Fibroblast of pulmonary artery (primary cell): ENCODE results near the gene TGM2.
A peak's percentile ranks its signal among the peaks of the same experiment; 100 is the strongest.

ENCODE experiments used
- DNase-seq: peaks from one replicate; pipeline ENCODE4 v3.0.0-alpha.2; 2010; ENCODE audit warnings: low read depth
- H3K4me3 ChIP-seq: replicated peaks from 2 replicates; pipeline ENCODE4 v1.5.1; 2011; ENCODE audit warnings: low read depth, mild to moderate bottlenecking, control low read depth, low read length, moderate library complexity
- TF ChIP-seq, protein P1 (sequence below): IDR thresholded peaks from 2 replicates; pipeline ENCODE4 v1.5.1; 2011; ENCODE audit warnings: mild to moderate bottlenecking, control low read depth, low read length, inconsistent platforms; ENCODE audit errors: missing control alignments

TGM2 gene

DNA sequence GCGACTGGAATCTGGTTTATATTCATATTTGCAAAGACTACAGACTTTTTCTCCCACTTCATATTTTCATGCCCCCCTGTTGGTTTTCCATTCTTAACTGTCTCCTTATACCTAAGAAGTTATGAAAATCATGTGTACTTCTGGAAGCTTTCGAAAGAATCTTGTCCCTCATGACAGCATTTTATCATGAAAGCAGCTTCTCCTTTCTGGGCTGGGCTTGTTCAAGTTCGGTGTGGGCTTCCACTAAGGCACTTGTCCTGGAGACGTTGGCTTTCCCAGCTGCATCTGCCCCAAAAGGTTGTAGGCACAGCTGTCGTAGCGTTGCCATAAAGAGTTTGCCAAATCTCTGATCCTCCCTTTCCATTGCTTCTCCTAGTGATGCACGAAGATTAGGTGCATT lies 75.0 kb downstream of the TGM2 start:
- TF ChIP-seq, protein P1, sequence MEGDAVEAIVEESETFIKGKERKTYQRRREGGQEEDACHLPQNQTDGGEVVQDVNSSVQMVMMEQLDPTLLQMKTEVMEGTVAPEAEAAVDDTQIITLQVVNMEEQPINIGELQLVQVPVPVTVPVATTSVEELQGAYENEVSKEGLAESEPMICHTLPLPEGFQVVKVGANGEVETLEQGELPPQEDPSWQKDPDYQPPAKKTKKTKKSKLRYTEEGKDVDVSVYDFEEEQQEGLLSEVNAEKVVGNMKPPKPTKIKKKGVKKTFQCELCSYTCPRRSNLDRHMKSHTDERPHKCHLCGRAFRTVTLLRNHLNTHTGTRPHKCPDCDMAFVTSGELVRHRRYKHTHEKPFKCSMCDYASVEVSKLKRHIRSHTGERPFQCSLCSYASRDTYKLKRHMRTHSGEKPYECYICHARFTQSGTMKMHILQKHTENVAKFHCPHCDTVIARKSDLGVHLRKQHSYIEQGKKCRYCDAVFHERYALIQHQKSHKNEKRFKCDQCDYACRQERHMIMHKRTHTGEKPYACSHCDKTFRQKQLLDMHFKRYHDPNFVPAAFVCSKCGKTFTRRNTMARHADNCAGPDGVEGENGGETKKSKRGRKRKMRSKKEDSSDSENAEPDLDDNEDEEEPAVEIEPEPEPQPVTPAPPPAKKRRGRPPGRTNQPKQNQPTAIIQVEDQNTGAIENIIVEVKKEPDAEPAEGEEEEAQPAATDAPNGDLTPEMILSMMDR = no peak
- no peak overlapping the region for H3K4me3 ChIP-seq
- no peak for DNase-seq

DNA sequence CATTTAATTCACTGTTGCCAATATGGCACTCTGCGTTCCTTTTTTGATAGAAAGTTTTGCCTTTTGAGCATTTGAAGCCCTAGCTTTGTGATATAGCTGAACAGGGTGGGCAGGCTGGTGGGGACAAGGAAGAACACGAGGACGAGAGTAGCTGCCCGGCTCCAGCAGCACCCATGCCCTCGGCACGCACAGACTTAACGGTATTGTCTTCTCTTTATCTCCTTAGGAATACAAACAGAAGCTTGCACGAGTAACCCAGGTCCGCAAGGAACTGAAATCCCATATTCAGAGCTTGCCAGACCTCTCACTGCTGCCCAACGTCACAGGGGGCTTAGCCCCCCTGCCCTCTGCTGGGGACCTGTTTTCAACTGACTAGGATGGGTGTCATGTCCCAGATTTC lies 75.6 kb downstream of the TGM2 start:
- H3K4me3 ChIP-seq = no peak overlapping the region
- DNase-seq = no peak
- TF ChIP-seq, protein P1 = no peak

DNA sequence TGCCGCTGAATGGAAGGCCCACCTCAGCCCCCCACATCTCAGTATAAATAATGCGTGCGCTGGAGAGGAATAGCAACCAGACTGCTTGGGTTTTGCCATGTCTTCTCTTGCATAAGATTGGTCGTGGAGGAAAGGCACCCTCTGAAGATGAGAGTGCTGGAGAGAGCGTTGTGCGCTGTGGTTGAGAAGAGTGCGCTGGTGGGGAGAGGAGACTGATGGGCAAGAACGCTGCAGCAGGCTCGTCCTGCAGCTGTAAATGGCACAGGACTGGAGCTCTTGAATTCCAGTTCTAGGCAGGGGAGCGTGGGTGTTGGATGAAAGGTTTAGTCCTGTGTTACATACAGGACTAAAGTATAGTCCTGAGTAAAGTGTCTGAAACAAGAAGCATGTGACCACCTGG lies 80.0 kb downstream of the TGM2 start:
- TF ChIP-seq, protein P1 = no peak
- no peak for DNase-seq
- H3K4me3 ChIP-seq = no peak overlapping the region

DNA sequence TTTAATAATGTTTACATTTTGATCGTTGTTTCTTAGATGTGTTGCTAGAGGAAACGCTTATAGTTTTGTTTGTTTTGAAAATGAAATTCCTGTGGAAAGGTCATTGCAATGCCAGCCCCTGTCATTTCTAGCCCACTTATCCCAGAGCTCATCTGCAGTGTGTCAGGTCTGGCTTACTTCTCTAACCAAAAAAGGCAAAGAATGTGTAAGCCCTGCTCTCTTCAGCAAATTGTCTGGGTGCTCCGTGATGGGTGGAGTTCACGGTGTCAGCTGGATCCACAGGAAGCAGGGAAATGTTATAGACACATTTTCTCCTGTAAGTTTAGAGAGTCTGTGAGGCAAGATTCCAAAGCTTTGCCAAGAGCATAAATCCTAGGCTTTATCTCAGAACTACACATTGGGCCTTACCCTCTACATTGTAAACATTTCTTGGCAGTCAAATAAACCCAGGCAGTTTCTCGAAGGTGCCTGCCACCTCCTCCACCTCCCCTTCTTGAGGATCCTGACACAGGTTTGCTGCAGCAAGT lies 80.6 kb downstream of the TGM2 start:
- no peak overlapping the region for H3K4me3 ChIP-seq
- peak; percentile 87 for DNase-seq
- TF ChIP-seq, protein P1 = no peak

DNA sequence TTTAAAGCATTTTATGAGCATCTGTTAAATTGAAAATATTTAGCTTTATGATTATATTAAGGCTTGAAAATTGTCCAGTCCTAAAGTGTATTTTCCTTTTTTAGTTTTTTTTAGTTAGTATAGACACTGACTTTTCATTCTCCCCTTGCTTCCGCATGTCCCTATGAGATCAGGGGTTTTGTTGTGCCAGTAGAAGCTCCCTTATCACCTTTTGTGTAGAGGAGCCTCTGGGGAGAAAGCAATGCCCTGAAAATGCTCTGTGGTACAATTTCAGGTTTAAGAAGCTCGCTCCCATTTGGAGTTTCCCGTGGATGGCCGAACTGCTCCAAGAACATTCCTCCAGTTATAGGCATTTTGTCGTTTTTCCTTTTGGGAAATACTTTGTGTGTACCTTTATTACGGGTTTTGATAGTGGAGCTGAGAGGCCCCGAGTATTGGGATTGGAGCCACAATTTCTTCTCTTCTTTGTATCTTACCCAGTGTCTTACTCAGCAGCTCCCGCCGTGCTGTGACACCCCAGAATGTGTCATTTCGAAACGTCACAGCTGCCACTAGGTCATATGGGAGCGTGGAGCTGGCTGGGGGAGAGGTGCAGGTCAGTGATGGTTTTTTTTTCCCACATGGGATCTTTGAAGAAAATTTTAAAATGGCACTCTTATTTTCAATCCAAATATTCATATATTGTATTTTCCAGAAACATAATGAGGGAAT lies 81.6 kb downstream of the TGM2 start:
- TF ChIP-seq, protein P1 = no peak
- no peak overlapping the region for H3K4me3 ChIP-seq
- peak; percentile 40 for DNase-seq

DNA sequence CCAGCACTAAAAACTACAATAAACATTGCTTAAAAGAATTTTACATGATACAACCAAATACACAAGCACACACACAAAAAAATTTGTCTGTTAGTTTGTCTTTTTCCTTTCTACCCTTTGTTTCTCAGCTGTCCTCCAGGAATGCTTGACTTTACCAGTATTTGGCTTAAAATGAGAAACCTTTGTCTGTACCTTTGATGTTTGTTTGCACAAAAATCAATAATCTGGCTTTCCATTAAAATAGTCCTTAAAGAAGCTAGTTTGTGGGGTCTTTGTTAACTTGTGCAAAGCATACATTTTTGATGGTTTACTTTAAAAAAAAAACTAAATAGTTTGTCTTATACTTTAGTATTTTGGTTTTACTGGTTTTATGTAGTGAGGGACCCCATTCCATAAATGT lies 82.2 kb downstream of the TGM2 start:
- no peak for DNase-seq
- H3K4me3 ChIP-seq = no peak overlapping the region
- TF ChIP-seq, protein P1 = no peak

DNA sequence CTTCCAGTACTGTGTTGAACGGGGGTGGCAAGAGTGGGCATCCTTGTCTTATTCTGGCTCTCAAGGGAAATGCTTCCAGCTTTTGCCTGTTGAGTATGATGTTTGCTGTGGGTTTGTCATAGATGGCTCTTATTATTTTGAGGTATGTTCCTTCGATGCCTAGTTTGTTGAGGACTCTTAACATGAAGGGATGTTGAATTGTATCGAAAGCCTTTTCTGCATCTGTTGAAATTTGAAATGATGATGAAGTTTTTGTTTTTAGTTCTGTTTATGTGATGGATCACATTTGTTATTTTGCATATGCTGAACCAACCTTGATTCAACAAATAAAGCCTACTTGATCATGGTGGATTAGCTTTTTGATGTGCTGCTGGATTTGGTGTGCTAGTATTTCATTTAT lies 83.5 kb downstream of the TGM2 start:
- H3K4me3 ChIP-seq = no peak overlapping the region
- DNase-seq = no peak
- TF ChIP-seq, protein P1 = no peak
